Mesodermal cell (in vitro differentiated cells): Measurements from ENCODE around the gene C13orf46.
"Not testable (repeated sequence)": the region's sequence is repeated elsewhere in the genome, so short reads cannot be mapped to it uniquely, and the experiment has no call there.

ENCODE experiments used
- H3K27ac ChIP-seq: 2 replicates; pipeline ENCODE4 v1.7.0; 2013; ENCODE audit warnings: mild to moderate bottlenecking, low read depth, low read length, moderate library complexity; ENCODE audit not compliant: severe bottlenecking
- H3K36me3 ChIP-seq: 2 replicates; pipeline ENCODE4 v1.7.1; 2013; ENCODE audit warnings: mild to moderate bottlenecking, low read length, moderate library complexity; ENCODE audit not compliant: control insufficient read depth, insufficient read depth
- H3K4me1 ChIP-seq: one replicate; pipeline ENCODE4 v1.7.1; 2013; ENCODE audit warnings: mild to moderate bottlenecking, low read length; ENCODE audit not compliant: insufficient read depth, control insufficient read depth, poor library complexity, severe bottlenecking
- H3K4me3 ChIP-seq: 2 replicates; pipeline ENCODE4 v1.7.0; 2013; ENCODE audit warnings: low read length, control low read depth, mild to moderate bottlenecking; ENCODE audit not compliant: insufficient read depth, poor library complexity, severe bottlenecking; ENCODE audit errors: extremely low read depth
- H3K9me3 ChIP-seq: 2 replicates; pipeline ENCODE4 v1.7.1; 2013; ENCODE audit warnings: mild to moderate bottlenecking, low read length, moderate library complexity; ENCODE audit not compliant: control insufficient read depth
- WGBS, 2 experiments: methylation state at CpG; one replicate each; pipeline ENCODE4 v1.1.5; 2013; ENCODE audit warnings: missing lambda C conversion rate in 2 of 2; ENCODE audit not compliant: insufficient coverage in 2 of 2; 5-methylcytosine and 5-hydroxymethylcytosine counted together

C13orf46 gene

DNA sequence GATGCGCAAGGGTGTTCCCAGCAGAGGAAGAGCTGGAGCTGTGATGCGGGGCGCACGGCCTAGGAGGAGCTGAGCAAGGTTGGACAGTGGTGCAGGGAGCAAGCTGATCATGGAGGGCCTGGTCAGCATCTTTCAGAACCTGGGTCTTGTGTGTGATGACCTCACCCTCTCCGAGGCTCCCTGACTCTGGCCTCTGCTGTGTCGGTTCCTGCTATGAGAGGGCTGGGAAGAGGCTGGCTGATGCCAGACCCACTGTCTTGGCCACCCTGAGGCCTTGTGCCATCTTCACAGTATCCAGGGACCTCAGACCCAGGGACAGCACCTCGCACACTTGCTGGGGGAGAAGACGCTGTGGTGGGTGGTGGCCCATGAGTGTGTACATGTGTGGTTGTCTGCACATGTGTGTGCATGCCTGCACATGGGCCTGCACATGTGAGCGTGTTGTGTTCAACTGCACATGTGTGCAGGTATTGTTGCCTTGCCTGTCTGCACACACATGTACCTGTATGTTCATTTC lies 16.5 kb upstream of the C13orf46 start:
- H3K4me1 ChIP-seq = no peaks in the 10 kb centered on the region
- no peaks in the 10 kb centered on the region for H3K9me3 ChIP-seq
- WGBS, 2 experiments = 98 to 100% methylated on average over 8 to 9 of the region's 9 CpGs
- H3K27ac ChIP-seq = no peak overlapping the region
- no peak overlapping the region for H3K4me3 ChIP-seq
- peaks cover 65% of the 10 kb centered on the region for H3K36me3 ChIP-seq

DNA sequence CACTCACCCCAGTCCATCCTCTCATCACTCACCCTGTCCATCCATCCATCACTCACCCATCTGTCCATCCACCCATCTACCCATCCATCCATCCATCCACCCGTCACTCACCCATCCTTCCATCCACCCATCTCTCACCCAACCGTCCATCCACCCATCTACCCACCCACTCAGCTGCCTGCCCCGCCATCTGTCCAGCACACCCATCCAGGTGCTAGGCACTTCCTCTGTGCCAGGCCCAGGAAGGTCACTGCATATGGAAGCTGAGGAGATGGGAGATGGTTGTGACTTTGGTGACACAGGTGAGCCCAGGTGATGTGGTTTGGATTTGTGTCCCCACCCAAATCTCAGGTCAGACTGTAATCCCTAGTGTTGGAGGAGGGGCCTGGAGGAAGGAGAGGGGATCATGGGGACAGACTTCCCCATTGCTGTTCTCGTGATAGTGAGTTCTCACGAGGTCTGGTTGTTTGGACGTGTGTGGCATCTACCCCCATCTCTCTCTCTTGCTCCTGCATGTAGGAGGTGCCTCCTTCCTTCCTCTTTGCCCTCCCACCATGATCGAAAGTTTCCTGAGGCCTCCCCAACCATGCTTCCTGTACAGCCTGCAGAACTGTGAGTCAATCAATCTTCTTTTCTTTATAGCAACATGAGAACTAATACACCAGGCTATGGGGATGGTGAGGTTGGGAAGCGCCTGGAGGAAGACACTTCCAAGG lies 15.9 kb upstream of the C13orf46 start:
- Histone ChIP-seq H3K4me1 (no peaks in the 10 kb centered on the region), H3K36me3 (peaks cover 59% of the 10 kb centered on the region), H3K4me3 (no peak overlapping the region), H3K27ac (no peak overlapping the region), H3K9me3 (no peaks in the 10 kb centered on the region)
- WGBS, 2 experiments = 95 to 97% methylated on average over 4 to 6 of the region's 8 CpGs

- H3K4me3 ChIP-seq, H3K9me3 ChIP-seq, H3K27ac ChIP-seq, H3K4me1 ChIP-seq: not testable (repeated sequence)
- peaks cover 52% of the 10 kb centered on the region for H3K36me3 ChIP-seq
- 99 to 100% methylated on average over 6 of the region's 6 CpGs for WGBS, 2 experiments
Observed at GRCh38 chr13:113988859-113989258, 15.0 kb upstream of the C13orf46 start.

DNA sequence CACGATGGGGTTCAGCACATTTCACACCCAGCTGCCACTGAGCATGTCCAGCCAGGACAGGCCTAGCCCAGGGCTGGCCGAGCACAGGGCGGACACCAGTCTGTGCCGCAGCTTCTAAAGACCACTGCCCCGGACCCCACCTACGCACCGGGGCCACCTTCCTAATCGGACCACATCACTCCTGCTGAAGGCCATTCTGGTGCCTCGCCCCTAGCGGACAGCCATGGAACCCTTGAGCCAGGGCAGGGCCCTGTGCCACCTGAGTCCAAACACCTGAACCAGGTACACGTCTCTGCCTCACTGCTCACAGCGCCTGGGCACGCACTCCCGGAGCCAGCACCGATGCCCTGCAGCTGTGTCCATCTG lies 8.4 kb upstream of the C13orf46 start:
- Histone ChIP-seq H3K4me1 (peaks cover 5% of the 10 kb centered on the region), H3K4me3 (no peak overlapping the region), H3K9me3 (no peaks in the 10 kb centered on the region), H3K36me3 (peaks cover 53% of the 10 kb centered on the region), H3K27ac (no peak overlapping the region)
- 96 to 97% methylated on average over 14 of the region's 15 CpGs for WGBS, 2 experiments

DNA sequence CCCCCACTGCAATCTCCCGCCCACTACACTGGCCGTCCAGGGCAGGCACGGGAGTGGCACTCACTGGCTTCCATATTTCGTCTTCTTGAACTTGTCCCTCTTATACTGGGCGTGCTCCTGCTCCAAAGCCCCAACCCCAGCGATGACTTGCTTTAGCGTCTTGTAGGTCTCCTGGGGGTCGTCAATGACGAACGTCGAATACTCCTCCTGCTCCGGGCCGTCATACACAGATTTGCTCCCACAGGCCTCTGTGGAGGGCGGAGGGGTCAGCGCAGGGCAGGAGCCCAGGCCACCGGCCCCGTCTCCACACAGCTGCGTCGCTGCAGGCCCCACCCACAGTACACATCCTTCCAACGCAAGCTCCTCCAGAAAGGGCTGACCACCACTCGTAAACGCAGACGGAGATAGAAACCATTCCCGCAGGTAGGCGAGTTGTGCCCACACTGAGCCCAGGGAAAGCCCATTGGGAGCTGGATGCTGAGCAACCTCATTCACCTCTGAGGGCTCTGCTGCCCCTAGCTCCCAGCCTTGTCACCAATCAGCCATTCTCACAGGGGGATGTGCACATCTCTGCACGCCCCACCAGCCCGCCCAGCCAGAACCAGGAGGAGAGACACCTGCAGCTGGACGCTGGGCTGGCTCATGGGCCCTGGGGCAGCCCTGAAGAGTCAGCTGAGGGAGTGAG lies 7.9 kb upstream of the C13orf46 start:
- 92 to 93% methylated on average over 23 to 28 of the region's 28 CpGs for WGBS, 2 experiments
- Histone ChIP-seq H3K36me3 (peaks cover 59% of the 10 kb centered on the region), H3K4me1 (peaks cover 10% of the 10 kb centered on the region), H3K9me3 (no peaks in the 10 kb centered on the region), H3K27ac (no peak overlapping the region), H3K4me3 (no peak overlapping the region)

- peaks cover 11% of the 10 kb centered on the region for H3K4me1 ChIP-seq
- no peak overlapping the region for H3K4me3 ChIP-seq
- 94 to 99% methylated on average over 7 to 16 of the region's 16 CpGs for WGBS, 2 experiments
- H3K9me3 ChIP-seq = no peaks in the 10 kb centered on the region
- no peak overlapping the region for H3K27ac ChIP-seq
- peaks cover 60% of the 10 kb centered on the region for H3K36me3 ChIP-seq
Observed at GRCh38 chr13:113981194-113981605, 7.3 kb upstream of the C13orf46 start.

GRCh38 chr13:113980489-113981064 lies 6.7 kb upstream of the C13orf46 start:
- WGBS, 2 experiments = 96 to 99% methylated on average over 9 of the region's 12 CpGs
- Histone ChIP-seq H3K27ac (no peak overlapping the region), H3K9me3 (no peaks in the 10 kb centered on the region), H3K4me1 (peaks cover 11% of the 10 kb centered on the region), H3K36me3 (peaks cover 64% of the 10 kb centered on the region), H3K4me3 (no peak overlapping the region)

- WGBS, 2 experiments = 93 to 96% methylated on average over 20 of the region's 20 CpGs
- Histone ChIP-seq H3K36me3 (peaks cover 71% of the 10 kb centered on the region), H3K4me3 (no peak overlapping the region)
Observed at GRCh38 chr13:113979791-113980471, 6.1 kb upstream of the C13orf46 start.

DNA sequence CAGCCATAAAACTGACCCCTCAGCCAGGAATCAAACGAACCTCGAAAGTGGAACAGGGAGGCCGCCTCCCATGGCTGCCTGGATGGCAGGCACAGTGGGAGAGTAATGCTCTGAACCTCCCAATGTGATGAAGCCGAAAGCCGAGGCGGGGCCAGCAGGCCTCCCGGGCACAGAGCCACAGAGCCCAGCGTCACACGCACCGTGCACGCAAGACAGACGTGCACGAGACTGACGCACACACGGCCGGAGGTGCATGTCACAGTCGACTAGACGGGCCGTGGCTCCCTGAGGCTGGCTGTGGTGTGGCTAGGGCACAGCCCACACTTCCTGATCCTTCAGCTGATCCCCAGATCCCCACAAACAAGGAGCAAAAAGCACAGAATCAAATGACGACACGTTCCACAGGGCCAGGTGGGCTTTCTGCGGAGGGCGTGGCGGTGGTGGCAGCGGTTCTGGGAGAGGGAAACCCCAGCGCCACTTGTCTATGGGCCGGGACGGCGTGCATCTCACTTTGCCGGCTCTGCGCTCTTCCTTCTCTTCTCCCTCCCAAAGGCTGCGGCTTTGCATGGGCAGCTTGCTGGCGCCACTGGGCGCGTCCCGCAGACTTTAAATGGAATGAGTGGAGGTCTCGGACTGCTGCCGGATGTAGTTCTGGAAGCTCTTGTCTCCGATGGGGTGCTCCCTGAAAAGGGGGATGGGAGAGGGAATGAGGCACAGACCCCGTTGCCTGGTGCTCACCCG lies 5.0 kb upstream of the C13orf46 start:
- no peak overlapping the region for H3K27ac ChIP-seq
- H3K9me3 ChIP-seq = no peaks in the 10 kb centered on the region
- H3K4me3 ChIP-seq = no peak overlapping the region
- 90 to 93% methylated on average over 33 to 38 of the region's 41 CpGs for WGBS, 2 experiments
- H3K4me1 ChIP-seq = peaks cover 11% of the 10 kb centered on the region
- peaks cover 79% of the 10 kb centered on the region for H3K36me3 ChIP-seq

More at GRCh38 chr13:113979791-113980471, 6.1 kb upstream of the C13orf46 start:
- Histone ChIP-seq H3K9me3 (no peaks in the 10 kb centered on the region), H3K4me1 (peaks cover 11% of the 10 kb centered on the region), H3K27ac (no peak overlapping the region)

- Histone ChIP-seq H3K4me1 (peaks cover 11% of the 10 kb centered on the region), H3K9me3 (no peaks in the 10 kb centered on the region), H3K27ac (no peak overlapping the region), H3K36me3 (peaks cover 89% of the 10 kb centered on the region), H3K4me3 (no peak overlapping the region)
- WGBS, 2 experiments = 86 to 97% methylated on average over 2 to 13 of the region's 13 CpGs
Observed at GRCh38 chr13:113977976-113978375, 4.1 kb upstream of the C13orf46 start.
